ENCODE data around the gene ZNF385B. TPM values are rescaled to one million over a fixed set of nuclear protein-coding genes. Genes with fewer than 3 reads are reported as not detected.

ZNF385B gene
- polyA plus RNA-seq, 1 donor from 2014 or later: 0.31 TPM

GRCh38 chr2:179650420-179650819, 211.0 kb downstream of the ZNF385B start:
- Histone ChIP-seq H4K20me1 (ENCODE audit: insufficient read depth) (no peaks in the 10 kb centered on the region), H3K9ac (ENCODE audit: low read length) (no peak overlapping the region), H3K9me3 (ENCODE audit: low read length) (no peaks in the 10 kb centered on the region), H3K9me2 (ENCODE audit: insufficient read depth, low read length) (no peaks in the 10 kb centered on the region), H3K4me3 (ENCODE audit: low read length) (no peak overlapping the region), H3K36me3 (ENCODE audit: insufficient read depth, low read length) (no peaks in the 10 kb centered on the region), H3K4me2 (ENCODE audit: low read length) (no peak overlapping the region), H3K27ac (ENCODE audit: low read length) (no peak overlapping the region), H2AFZ (ENCODE audit: low read depth, low read length) (no peak overlapping the region), H3K27me3 (ENCODE audit: insufficient read depth, low read depth, low read length) (no peaks in the 10 kb centered on the region), H3K79me2 (replicated peaks; ENCODE audit: insufficient read depth, low read length) (no peaks in the 10 kb centered on the region), H3F3A (ENCODE audit: insufficient read depth, low read length, poor library complexity, severe bottlenecking) (no peaks in the 10 kb centered on the region)
- TF ChIP-seq SMC3 (conservative IDR thresholded peaks at IDR 0.05; ENCODE audit: poor library complexity) (no peak), POLR2AphosphoS5 (IDR thresholded peaks at IDR 0.05) (peak; percentile 18), EP300 (conservative IDR thresholded peaks at IDR 0.05; ENCODE audit: poor library complexity, severe bottlenecking) (peak; percentile 65)

- H2AFZ ChIP-seq (ENCODE audit: low read depth, low read length): no peak overlapping the region
- TF ChIP-seq EP300 (conservative IDR thresholded peaks at IDR 0.05; ENCODE audit: poor library complexity, severe bottlenecking): no peak
- TF ChIP-seq REST (IDR thresholded peaks at IDR 0.05; ENCODE audit: borderline replicate concordance): no peak
- no peak for TF ChIP-seq CTCF (IDR thresholded peaks at IDR 0.05; ENCODE audit: poor library complexity, severe bottlenecking)
- no peak for TF ChIP-seq POLR2AphosphoS5 (IDR thresholded peaks at IDR 0.05)
- TF ChIP-seq MXI1 (conservative IDR thresholded peaks at IDR 0.05; ENCODE audit: poor library complexity, severe bottlenecking): no peak
- TF ChIP-seq RAD21 (conservative IDR thresholded peaks at IDR 0.05): no peak
- no peak for TF ChIP-seq EZH2 (IDR thresholded peaks at IDR 0.05; ENCODE audit: borderline replicate concordance, insufficient read depth, low read length, poor library complexity, severe bottlenecking)
- no peak for TF ChIP-seq SMC3 (conservative IDR thresholded peaks at IDR 0.05; ENCODE audit: poor library complexity)
- TF ChIP-seq TAF1 (IDR thresholded peaks at IDR 0.05; ENCODE audit: low read depth): no peak
- H4K20me1 ChIP-seq (ENCODE audit: insufficient read depth): no peaks in the 10 kb centered on the region
- H3K27ac ChIP-seq (ENCODE audit: low read length): no peak overlapping the region
- H3K79me2 ChIP-seq (replicated peaks; ENCODE audit: insufficient read depth, low read length): no peaks in the 10 kb centered on the region
- no peaks in the 10 kb centered on the region for H3F3A ChIP-seq (ENCODE audit: insufficient read depth, low read length, poor library complexity, severe bottlenecking)
- no peaks in the 10 kb centered on the region for H3K27me3 ChIP-seq (ENCODE audit: insufficient read depth, low read depth, low read length)
- H3K36me3 ChIP-seq (ENCODE audit: insufficient read depth, low read length): no peaks in the 10 kb centered on the region
- H3K4me3 ChIP-seq (ENCODE audit: low read length): no peak overlapping the region
- H3K4me2 ChIP-seq (ENCODE audit: low read length): no peak overlapping the region
- H3K9me2 ChIP-seq (ENCODE audit: insufficient read depth, low read length): no peaks in the 10 kb centered on the region
- H3K9ac ChIP-seq (ENCODE audit: low read length): no peak overlapping the region
- no peaks in the 10 kb centered on the region for H3K9me3 ChIP-seq (ENCODE audit: low read length)
These were observed 214.4 kb downstream of the ZNF385B start for GRCh38 chr2:179646862-179647587.

Measured in neural cell (in vitro differentiated cells).